Chondrocyte (in vitro differentiated cells): ENCODE measurements around the gene RARB. TPM values are rescaled to one million over a fixed set of nuclear protein-coding genes. Genes with fewer than 3 reads are reported as not detected.
A peak's percentile ranks its signal among the peaks of the same experiment; 100 is the strongest.

Source experiments
- DNase-seq: peaks from one replicate; pipeline ENCODE4 v3.0.0; 2021; ENCODE audit warnings: mixed read lengths, low spot score
- H3K27ac Mint-ChIP-seq: one replicate; pipeline ENCODE4 v1.8.0; 2021; ENCODE audit warnings: mild to moderate bottlenecking, moderate library complexity, mixed read lengths; ENCODE audit not compliant: unreplicated experiment
- H3K27me3 Mint-ChIP-seq: 2 replicates; pipeline ENCODE4 v1.8.0; 2021; ENCODE audit warnings: low read depth, mixed read lengths
- H3K36me3 Mint-ChIP-seq: 2 replicates; pipeline ENCODE4 v1.8.0; 2021; ENCODE audit warnings: low read depth, mixed read lengths
- H3K4me1 Mint-ChIP-seq: 2 replicates; pipeline ENCODE4 v1.8.0; 2021; ENCODE audit warnings: low read depth, mild to moderate bottlenecking, mixed read lengths
- H3K4me3 Mint-ChIP-seq: one replicate; pipeline ENCODE4 v1.8.0; 2021; ENCODE audit warnings: mild to moderate bottlenecking, moderate library complexity, mixed read lengths; ENCODE audit not compliant: unreplicated experiment
- H3K9me3 Mint-ChIP-seq: 2 replicates; pipeline ENCODE4 v1.8.0; 2021; ENCODE audit warnings: low read depth, mixed read lengths
- total RNA-seq: library from RNA; stranded (reverse); gene quantifications from 3 replicates; pipeline ENCODE4 v1.2.1, GENCODE V29; 2021
- TF ChIP-seq, protein P1 (sequence below): fragments of 200-600 bp; sonication (generic); IDR thresholded peaks from 2 replicates; pipeline ENCODE4 v1.5.0; 2021; ENCODE audit warnings: antibody characterized with exemption, mild to moderate bottlenecking, moderate library complexity

Gene RARB
- total RNA-seq, 1 donor from 2014 or later = 5.9 TPM

DNA sequence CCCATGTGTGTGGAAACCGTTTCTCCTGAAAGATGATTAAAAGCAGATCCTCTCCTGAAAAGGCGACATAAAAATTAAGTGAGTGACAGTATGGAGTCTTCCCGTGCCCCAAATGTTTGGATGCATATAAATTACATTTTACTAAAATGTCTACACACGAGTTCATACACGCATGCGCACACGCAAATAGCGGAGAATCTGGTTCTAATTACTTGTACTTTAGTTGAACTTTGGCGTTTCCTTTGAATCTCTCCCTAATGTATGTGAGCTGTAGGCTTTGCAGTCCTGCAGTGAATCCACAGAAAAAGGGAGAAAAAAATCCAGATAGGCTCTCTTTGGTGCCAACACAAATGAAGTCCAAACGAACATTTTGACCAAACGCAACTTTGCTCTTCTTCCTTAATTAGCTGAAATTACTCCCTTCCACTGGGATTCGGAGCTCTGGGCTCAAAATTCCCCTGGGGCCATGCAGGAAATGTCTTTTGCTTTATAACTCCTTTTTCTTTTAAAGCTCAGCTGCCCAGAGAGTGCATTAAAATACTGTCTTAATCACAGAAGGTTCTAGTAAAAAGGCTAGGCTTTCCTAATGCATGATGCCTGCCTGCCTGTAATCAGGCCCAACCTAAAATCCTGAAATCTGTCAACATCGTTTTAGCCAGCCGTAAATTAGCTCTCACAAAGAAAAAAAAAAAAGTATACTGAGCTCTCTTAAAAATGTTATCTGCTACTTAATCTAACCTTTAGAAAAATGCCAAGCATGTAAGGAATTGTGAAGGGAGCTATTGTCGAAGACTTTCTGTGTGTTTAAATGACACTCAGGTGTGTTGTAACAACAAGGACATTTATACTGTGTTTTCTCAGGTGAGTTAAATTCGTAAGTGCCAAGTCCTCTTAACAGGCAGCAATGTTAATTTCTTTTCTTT lies 26.2 kb downstream of the RARB start:
- peak overlapping the region; percentile 93 for H3K27ac Mint-ChIP-seq
- TF ChIP-seq, protein P1, sequence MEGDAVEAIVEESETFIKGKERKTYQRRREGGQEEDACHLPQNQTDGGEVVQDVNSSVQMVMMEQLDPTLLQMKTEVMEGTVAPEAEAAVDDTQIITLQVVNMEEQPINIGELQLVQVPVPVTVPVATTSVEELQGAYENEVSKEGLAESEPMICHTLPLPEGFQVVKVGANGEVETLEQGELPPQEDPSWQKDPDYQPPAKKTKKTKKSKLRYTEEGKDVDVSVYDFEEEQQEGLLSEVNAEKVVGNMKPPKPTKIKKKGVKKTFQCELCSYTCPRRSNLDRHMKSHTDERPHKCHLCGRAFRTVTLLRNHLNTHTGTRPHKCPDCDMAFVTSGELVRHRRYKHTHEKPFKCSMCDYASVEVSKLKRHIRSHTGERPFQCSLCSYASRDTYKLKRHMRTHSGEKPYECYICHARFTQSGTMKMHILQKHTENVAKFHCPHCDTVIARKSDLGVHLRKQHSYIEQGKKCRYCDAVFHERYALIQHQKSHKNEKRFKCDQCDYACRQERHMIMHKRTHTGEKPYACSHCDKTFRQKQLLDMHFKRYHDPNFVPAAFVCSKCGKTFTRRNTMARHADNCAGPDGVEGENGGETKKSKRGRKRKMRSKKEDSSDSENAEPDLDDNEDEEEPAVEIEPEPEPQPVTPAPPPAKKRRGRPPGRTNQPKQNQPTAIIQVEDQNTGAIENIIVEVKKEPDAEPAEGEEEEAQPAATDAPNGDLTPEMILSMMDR = no peak
- peak overlapping the region; percentile 44 for H3K4me3 Mint-ChIP-seq
- no peaks in the 10 kb centered on the region for H3K9me3 Mint-ChIP-seq
- no peaks in the 10 kb centered on the region for H3K36me3 Mint-ChIP-seq
- no peaks in the 10 kb centered on the region for H3K27me3 Mint-ChIP-seq
- H3K4me1 Mint-ChIP-seq = peaks cover 67% of the 10 kb centered on the region
- DNase-seq = no peak

DNA sequence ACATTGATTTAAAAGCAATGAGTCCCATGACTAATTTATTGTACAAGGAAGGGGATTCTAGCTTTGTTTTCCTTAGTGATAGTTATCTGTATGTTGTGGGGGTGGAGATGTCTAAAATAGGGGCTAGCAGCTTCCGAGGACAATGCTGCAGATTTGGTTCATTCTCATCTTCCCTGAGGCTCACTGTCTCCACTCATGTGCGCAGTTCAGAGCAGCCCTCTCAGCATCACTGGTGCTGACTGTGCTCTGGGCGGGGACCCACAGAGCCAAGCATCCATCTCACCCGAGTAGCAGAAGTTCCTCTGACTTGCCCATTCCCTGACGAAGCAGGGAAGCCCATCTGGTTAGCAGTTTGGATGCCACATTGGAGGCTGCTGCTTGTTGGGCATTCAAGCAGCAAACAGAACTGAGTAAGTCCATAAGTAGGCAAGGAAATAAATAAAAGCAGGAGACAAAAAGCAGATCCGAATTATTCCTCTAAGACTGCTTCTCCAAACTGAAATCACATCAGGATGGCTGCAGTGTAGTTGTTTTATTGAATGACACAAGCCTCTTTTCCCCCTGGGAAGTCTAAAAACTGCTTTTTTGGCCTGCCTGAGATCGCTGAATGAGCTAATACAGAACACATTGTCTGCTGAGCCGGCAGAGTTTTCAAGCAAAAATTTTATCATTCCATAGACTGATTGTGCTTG lies 27.5 kb downstream of the RARB start:
- peaks cover 59% of the 10 kb centered on the region for H3K4me1 Mint-ChIP-seq
- peak overlapping the region; percentile 35 for H3K4me3 Mint-ChIP-seq
- TF ChIP-seq, protein P1 = no peak

DNA sequence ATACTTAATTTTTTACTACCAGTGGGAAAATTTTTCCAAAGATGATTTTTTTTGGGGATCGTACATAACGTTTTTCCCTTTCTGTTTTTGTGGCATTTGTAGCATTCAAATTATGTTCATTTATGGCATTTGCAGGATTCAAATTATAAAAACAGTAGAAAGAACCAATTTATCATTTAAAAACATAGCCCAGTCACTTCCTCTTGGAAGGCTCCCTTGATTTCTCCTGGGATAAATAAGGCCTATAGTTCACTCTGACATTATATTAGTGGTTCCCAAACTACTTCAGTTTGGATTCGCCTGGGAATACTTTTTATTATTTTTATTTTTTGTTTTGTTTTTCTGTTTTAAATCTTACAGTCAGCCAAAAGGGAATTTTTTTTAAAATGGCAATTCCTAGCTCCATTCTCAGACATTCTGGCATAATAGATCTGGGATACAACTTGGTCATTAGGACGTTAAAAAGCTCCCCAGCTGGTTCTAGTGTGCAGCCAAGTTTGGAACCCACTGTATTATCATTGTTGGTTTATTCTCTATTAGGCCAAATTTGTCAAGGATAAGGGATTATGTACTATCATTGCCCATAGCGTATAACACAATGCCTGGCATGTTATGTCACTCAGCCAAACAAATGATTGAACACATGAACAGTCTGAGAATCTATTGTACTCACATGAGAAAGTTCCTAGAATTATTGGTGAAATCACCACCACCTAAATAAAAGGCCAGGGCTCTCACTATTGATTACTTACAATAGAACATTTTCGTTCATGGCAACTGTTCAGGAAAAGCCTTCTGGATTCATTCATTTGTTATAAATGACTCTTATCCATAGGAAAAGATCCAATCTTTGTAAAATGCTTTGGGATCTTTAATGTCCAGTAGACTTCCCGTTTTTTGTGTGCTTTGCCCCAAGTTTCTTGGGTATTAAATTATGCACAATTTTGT lies 28.9 kb downstream of the RARB start:
- Mint-ChIP-seq H3K27ac (peak overlapping the region; percentile 34), H3K36me3 (no peaks in the 10 kb centered on the region)

More for the DNA sequence above, 27.5 kb downstream of the RARB start:
- Mint-ChIP-seq H3K9me3 (no peaks in the 10 kb centered on the region), H3K27me3 (no peaks in the 10 kb centered on the region), H3K27ac (peak overlapping the region; percentile 93), H3K36me3 (no peaks in the 10 kb centered on the region)
- no peak for DNase-seq

DNA sequence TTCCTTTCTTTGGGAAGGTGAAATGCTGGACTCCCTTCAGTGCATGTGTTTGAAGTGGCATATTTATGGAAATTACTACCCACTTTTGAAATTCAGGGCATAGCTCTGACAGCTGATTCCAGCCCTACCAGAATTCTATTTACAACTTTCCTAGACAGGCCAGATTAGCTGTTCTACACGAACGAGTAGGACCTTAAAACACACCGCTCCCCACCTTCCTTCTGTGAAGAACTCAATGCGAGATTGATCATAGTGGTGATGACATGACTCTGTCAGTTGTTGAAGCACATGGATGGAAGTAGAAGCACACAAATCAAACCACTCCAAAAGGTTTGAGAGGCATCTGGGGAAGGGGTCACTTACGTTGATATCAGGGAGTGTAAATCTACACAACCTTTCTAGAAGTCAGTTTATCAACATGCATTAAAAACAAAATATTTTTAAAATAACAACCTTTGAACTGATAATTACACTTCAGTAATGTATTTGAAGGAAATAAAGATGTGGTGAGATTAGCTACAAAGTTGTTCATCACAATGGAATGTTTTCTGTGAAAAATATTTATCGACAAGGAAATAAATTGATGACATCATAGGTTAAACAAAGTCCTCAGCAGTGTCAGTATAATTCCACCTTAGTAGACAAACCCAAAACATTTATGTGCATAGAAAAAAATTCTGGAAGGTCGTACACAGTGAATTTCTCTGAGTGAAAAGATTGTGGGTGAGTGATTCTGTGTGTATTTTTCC lies 29.8 kb downstream of the RARB start:
- H3K27me3 Mint-ChIP-seq = no peaks in the 10 kb centered on the region
- no peak for DNase-seq
- no peak overlapping the region for H3K4me3 Mint-ChIP-seq

More for the DNA sequence above, 28.9 kb downstream of the RARB start:
- TF ChIP-seq, protein P1 = no peak
- H3K9me3 Mint-ChIP-seq = no peaks in the 10 kb centered on the region
- no peak for DNase-seq
- peaks cover 54% of the 10 kb centered on the region for H3K4me1 Mint-ChIP-seq
- no peak overlapping the region for H3K4me3 Mint-ChIP-seq
- H3K27me3 Mint-ChIP-seq = no peaks in the 10 kb centered on the region

More for the DNA sequence above, 29.8 kb downstream of the RARB start:
- Mint-ChIP-seq H3K9me3 (no peaks in the 10 kb centered on the region), H3K36me3 (no peaks in the 10 kb centered on the region), H3K4me1 (peaks cover 54% of the 10 kb centered on the region), H3K27ac (no peak overlapping the region)
- TF ChIP-seq, protein P1 = no peak
